Head of caudate nucleus (tissue), 42 donors: ENCODE results near the gene URB1.
"Not testable (repeated sequence)": the region's sequence is repeated elsewhere in the genome, so short reads cannot be mapped to it uniquely, and the experiment has no call there.

Experiments used
- DNase-seq, 42 donors: peaks; one replicate each; pipeline versions ENCODE4 v3.0.0 to v3.0.0-alpha.2; 2020 to 2021; ENCODE audit warnings: mixed read lengths in 7 of 42
- intact Hi-C: fragments of 100-400 bp; cut with DNase I; formaldehyde crosslinking; loops from one replicate; pipeline ENCODE4 v1.15.0; 2022

URB1 gene, protein sequence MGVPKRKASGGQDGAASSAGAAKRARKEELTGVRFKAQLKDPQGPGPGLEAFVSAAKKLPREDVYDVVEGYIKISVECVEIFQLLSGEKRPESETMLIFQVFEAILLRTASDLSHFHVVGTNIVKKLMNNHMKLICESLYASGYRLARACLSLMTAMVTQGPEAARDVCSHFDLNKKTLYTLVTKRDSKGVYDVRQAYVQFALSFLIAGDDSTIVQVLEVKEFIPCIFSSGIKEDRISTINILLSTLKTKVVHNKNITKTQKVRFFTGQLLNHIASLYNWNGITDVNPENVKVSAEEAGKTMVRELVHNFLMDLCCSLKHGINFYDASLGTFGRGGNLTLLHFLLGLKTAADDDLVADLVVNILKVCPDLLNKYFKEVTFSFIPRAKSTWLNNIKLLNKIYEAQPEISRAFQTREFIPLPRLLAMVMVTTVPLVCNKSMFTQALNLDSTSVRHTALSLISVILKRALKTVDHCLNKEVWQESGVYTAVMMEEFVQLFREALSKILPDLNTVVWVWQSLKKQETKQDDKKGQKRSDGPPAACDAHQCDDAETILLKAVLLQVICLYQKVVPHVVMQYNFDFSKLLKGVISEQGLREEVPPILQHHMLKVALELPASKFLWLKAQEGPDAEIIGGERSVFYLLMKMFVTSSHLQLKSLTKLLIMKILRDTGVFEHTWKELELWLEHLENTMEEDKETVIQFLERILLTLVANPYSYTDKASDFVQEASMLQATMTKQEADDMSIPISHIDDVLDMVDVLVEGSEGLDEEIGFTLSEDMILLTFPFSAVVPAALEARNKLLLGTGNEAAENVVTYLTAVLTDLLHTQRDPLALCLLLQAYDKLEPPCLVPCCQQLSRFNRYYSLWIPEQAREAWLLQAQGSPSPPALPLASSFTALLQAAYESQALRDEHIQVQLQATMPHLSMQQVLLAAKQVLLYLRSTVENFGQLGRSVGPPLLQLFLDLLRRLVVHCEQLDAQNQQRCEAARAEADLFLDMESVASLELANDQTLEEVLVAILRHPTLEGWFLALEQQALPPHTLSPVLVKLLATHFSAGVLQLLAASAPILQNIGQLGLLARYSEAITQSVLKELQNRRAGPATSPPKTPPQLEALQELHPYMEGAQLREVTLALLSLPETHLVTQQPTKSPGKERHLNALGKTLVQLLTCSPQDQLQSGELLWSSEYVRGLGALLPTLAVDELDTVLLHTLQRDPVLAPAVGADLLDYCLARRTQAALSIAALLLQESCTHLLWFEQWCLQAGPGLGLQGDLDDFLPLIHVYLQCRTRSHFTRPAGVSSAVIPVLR (N-terminal part only)

GRCh38 chr21:32392880-32393676 lies at the start of gene URB1:
URB1 (minus strand) TSS chr21:32393012; CDS start chr21:32392910, 102 bp downstream.
- peak; percentile 86 to 98 (median 96) for DNase-seq
- intact Hi-C loops = no loop called here

DNA sequence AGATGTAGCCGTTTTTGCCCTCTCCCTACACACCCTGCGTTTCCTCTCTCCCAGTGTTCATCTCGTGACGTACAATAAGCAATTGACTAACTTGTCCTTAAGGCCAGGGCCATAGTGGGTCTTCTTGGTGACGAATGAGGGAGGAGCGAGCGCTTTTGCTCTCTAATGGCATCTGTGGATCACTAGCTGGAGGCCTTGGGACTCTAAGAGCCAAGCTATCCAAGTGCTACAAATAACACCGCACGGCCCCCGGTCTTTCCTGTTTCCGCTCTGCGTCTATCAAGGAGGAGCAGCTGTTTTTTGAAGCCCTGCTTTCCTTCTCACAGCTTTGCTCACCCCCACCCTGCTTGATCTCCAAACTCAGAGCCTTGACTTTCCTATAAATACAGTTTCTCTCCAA lies 44.9 kb upstream of the URB1 start:
- intact Hi-C loops = no loop called here
- DNase-seq = no peak

DNA sequence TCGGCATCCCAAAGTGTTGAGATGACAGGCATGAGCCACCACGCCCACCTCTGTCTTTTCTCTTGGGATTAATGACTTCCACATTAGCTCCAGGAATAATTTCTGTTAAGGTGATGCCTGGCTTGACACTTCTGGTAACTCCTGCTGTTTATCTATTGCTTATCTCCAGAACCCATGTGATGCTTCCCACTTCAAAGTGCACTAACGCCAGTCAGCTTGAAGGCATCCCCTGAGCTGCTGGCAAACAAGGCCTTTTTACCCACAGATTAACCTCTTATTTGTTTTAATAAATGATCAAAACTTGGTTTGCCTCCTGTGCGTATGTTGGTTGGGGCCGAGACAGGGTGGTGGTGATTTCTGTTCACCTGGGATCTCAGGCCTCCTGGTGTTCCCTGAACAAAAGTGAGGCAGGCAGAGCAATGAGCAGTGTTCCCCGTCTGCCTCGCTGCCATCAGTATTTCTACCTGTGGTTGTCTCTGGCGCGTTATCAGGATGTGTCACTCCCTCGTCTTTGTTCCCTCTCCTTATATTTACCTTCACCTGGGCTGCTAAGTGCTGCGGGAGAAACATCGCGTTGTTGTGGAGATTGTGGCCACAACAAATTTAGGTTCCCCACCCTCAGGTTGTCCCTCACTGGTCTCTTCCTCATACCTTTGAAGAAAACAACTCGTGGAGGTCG lies 40.3 kb upstream of the URB1 start:
- DNase-seq, intact Hi-C loops: not testable (repeated sequence)

- intact Hi-C loops = no loop called here
- no peak for DNase-seq
These were observed 35.3 kb upstream of the URB1 start for GRCh38 chr21:32427958-32428623.

GRCh38 chr21:32426592-32427051 lies 33.8 kb upstream of the URB1 start:
- DNase-seq = peak in 20 of 42 donors; percentile 22 to 79 (median 40)
- intact Hi-C loops = no loop called here

GRCh38 chr21:32426066-32426465 lies 33.3 kb upstream of the URB1 start:
- intact Hi-C loops = no loop called here
- DNase-seq = no peak

DNA sequence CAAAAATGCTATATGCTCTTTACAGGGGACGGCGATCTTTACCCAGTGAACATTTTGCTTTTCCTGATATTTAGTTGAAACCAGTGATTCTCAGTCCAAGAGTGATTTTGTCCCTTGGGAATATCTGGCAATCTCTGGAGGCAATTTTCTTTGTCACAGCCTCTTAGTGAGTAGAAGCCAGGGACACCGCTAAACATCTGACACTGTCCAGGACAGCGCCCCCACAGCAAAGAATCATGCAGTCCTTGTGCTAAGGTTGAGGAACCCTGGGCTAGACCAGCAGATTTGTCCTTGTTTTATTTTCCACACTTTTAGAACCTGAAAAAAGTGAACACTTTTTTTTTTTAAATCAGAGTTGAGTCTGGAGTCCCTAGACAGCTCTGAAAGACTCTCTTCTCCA lies 32.8 kb upstream of the URB1 start:
- intact Hi-C loops = no loop called here
- no peak for DNase-seq

DNA sequence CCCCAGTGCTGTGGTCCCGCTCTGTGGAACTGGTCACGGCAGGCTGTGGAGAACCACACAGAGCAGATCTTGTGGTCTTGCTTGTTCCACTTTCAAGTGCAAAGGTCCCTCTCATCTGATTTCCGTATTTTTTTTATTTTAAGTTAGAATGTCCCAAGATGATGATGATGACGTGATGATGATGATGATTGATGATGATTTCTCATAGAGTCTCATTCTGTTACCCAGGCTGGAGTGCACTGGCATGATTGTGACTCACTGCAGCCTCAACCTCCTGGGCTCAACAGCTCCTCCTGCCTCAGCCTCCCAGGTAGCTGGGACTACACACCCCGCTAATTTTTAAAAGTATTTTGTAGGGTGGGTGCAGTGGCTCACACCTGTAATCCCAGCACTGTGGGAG lies 31.9 kb upstream of the URB1 start:
- DNase-seq = no peak
- intact Hi-C loops = no loop called here

- DNase-seq = no peak
- intact Hi-C loops = no loop called here
These were observed 31.4 kb upstream of the URB1 start for GRCh38 chr21:32424191-32424535.

DNA sequence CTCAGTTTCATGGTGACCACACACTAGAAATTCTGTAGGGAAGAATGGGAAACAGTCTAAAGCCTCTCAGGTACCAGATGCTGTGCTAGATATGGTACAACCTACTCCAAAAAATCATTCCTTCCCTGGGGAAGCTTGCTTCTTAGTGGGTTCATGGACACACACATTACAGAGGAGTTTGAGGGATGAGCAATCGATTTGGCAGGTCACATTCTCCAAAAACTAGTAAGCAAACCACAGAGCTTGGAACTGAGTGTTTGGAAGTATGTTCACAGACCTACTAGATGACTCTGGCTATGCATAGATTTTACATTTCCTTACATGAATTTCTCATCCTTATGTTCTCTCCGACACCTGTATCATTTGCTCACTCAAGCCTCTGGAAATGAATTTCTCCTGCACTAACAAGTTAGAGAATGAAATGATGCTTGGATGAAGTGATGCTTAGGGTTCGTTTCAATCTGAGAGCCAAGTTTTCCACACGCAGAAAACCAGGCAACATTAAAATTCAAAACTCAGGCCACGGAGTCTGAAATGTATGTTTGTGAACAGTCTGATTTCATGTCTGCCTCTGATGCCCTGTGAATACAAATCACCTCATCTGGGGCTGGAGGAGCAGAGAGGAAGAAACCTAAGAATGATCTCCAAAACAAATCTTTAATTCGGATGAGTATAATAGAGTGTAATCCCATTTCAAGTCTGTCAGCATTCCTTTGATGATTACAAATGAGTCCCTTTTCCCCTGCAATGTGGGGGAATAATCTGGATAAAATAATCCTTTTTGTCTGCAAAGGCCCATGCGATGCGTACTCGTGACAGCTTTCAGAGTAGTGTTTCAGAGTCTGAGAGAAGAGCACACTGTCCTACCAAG lies 30.7 kb upstream of the URB1 start:
- intact Hi-C loops = no loop called here
- peak in 1 of 42 donors; percentile 16 for DNase-seq

- intact Hi-C loops = no loop called here
These were observed 29.3 kb upstream of the URB1 start for GRCh38 chr21:32422064-32422463.

DNA sequence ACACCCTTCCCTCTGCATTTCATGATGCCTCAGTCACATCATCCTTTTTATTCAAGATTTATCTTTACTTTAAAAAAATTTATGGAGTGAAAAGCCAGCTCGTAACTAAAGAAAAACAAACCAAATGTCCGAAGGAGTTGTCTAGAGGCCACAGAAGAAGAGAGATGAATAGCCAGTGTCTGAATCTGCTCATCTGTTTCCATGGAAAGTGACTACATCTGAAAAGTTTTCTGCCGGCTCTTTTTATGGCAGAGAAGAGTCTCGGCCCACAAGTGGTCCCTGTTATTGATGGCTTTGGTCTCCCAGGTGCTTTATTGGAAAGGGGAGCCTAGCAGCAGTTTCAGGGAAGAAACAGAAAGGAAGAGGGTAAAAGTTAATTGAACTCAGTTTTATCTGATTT lies 25.3 kb upstream of the URB1 start:
- intact Hi-C loops = loop anchor here (10.0 kb wide), 1 partner anchor 47 kb away; no protein-coding TSS in a partner anchor
- DNase-seq = no peak

More at GRCh38 chr21:32422064-32422463, 29.3 kb upstream of the URB1 start:
- DNase-seq = no peak

GRCh38 chr21:32415451-32416398 lies 22.9 kb upstream of the URB1 start:
- peak in 1 of 42 donors; percentile 26 for DNase-seq
- intact Hi-C loops = loop anchor here (10.0 kb wide), 1 partner anchor 49 kb away; no protein-coding TSS in a partner anchor

GRCh38 chr21:32414579-32415358 lies 22.0 kb upstream of the URB1 start:
- DNase-seq = peak in 32 of 42 donors; percentile 36 to 82 (median 54)

More at GRCh38 chr21:32414579-32415358, 22.0 kb upstream of the URB1 start:
- intact Hi-C loops = loop anchor here (5.0 to 10.0 kb wide), 2 partner anchors 50 to 188 kb away; no protein-coding TSS in a partner anchor
